Stimulated activated CD8-positive, alpha-beta memory T cell treated with anti-CD3 and anti-CD28 coated beads, Interleukin-4, amount 100 ng/mL, for 4 hours (primary cell): ENCODE data around the gene CSTF3.
"Not testable (repeated sequence)": the region's sequence is repeated elsewhere in the genome, so short reads cannot be mapped to it uniquely, and the experiment has no call there.

Source experiments
- DNase-seq, 2 donors: peaks; one replicate each; pipeline ENCODE4 v3.0.0-alpha.2; 2020; ENCODE audit warnings: low read depth in 2 of 2, low spot score in 1 of 2

CSTF3 gene

DNA sequence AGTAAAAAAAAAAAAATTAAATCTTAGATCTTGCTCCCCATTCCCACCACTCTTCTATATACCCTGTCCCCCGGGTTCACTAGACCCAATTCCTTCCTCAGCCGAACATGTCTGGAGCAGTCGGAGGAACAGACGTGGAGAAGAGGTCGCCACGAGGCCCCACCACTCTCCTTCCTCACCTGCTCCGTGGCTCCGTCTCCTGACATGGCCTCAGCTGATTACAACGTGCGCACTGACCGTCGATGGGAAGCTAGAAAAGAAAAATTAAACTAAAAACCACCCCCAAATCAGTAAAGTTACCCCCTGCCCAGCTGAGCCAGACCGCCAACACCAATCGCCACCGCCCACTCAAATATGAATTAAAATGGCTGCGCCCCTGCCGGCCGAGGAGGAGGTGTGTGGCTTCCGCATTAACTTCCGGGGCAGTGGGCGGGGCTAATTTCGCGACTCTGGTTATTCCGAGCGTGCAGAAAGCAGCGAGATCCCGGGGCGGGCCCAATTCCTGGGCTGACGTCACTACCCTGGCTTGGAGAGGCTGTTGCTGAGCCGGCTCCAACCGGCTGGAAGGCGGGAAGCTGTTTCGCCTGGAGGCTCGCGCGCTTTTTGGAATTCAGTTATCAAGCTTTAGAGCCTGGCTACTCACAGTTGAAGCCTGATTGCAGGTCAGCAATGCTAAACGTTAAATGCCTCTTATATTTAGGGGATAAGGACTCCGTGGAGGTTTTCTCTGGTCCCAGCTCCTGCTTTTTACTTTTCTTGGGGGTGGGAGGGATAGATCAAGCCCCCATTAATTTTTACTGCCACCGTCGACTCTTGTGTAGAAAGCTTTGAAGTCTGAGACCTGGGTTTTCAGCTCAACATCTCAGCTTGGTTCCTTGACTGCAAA lies at the start of gene CSTF3:
Gene CSTF3, minus strand, starts transcription at position 361 of the 886 bp plus-strand sequence. Its CDS starts 155 bp downstream, at position 206.
- DNase-seq: peak; percentile 91 to 98

DNA sequence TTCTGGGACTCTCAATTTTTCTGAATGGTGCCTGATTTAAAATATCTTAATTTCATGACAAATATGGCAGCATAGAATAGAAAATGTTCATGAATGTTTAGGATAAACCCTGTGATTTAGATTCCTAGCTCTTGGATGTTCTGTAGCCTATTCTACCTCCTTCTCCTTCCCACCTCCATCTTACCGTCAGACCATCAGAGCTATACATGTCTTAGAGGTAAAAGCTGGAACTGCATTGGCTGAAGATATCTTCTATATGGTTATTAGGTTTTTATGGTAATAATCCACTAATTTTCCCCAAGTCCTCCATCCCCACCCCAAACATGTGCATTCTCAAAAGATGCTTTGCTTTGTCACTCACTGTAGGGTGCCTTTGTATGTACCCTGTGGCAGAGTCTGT lies 46.9 kb upstream of the CSTF3 start:
- DNase-seq: no peak

DNA sequence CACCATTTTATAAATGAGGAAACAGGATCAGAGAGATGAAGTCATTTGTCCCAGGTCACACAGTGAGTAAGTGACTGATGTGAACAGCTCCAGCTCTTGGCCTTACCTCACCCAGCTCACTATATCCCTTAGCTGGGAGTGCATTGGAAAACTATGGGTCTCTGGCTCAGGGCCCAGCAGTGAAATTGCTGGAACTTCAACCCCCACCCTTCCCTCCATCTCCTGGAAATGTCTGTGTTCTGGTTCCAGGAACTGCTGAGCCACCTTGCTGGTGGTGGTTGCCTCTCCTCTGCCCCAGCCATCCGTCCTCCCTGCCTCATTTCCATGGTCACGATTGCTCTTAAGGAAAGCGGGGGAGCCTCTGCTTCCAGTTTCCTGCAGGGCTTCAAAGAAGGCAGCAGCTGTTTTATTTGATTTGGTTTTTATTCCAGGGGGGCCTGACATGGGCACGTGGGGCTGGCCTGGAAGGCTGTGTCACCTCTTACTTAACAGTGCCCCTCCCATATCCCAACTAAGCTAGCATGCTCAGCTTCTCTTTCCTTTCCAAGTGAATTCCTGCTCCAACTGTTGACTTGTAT lies 46.2 kb upstream of the CSTF3 start:
- no peak for DNase-seq

DNA sequence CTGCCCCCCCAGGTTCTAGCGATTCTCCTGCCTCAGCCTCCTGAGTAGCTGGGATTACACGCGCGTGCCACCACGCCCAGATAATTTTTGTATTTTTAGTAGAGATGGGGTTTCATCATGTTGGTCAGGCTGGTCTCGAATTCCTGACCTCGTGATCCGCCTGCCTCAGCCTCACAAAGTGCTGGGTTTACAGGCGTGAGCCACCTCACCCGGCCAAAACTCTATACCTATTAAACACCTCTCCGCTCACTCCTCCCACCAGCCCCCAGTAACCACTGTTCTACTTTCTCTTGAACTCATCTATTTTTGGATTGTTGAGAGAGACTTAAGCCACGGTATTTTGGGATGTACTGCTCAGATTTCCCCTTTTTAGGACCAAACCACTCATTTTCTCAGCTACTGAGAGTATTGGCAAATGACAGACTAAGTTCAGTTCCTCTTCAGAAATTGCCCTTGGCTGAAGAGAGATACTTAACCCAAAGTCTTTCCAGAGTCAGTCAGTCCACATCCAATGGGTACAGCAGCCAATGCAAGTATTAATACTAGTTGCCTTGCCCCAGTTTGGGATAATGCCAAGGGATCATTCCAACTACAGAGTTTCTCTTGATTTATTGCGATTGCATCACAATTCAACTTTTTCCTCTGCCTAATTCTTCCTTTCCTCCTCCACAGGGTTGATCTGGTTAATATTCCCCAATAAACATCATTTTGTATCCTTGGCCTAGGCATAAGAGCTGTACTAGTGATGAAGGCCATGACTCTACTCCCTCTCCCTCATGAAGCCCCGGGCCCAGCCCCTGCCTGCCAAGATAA lies 36.8 kb upstream of the CSTF3 start:
- no peak for DNase-seq

DNA sequence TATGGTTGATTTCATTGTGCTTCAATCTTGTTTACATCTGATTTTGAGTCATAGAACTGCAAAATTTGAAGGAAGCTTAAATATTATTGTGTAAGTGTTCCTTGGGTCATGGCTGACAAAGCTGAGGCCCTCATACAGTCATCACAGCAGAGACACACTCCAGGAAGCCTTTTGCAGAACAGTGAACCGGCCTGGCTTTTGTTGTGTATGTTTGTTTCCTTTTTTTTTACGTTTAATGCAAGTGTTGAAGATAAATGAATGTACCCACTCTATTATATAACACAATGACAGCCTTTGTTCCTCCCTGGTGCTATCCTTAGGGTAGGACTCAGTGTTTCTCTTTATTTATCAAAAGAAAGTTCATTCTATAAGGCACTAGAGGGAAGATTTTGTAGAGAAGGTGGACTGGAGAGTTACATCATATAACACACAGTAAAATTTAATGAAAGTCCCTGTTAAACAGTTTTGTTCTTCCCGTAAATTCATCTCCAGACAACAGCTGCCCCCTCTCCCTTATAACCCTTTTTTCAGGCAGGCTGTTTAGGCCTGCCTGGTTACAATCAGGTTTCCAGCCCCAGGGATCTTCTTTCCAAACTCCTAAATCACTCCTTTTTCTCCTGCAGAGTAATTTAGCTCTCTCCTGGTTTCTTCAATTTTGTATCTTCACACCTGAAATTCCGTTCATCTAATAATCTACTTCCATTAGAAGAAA lies 34.3 kb upstream of the CSTF3 start:
- no peak for DNase-seq

DNA sequence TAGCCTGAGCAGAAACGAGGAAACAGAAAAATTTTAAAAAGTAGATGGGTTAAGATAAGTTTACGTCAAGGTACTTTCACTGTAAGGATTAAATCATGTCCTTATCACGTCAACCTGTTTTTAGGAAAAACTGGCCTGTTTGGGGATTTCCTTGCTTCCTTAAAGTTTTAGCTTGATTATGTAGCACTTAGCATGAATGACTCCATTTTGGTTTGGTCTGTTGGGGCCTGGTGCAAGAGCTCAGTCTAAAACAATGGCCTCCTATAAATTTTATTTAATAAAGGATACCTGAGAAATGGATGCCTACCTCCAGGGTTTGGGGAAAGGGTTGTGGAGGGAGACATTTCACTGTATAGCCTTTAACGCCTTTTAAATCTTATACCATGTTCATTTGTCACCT lies 33.2 kb upstream of the CSTF3 start:
- no peak for DNase-seq

DNA sequence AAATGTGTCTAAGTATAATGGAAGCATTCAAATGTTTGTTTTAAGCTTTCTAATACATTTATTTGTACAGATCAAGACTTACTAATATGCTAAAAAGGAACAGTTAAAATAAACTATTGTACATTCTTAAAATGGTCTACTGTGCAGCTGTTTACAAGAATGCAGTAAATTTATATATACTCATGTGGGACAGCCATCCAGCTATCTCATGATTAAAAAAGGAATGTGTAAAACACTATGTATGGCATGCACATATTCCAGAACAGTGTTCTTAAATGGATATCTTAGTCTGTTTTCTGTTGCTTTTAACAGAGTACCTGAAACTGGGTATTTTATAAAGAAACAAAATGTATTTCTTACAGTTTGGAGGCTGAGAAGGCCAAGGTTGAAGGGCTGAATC lies 30.2 kb upstream of the CSTF3 start:
- no peak for DNase-seq

DNA sequence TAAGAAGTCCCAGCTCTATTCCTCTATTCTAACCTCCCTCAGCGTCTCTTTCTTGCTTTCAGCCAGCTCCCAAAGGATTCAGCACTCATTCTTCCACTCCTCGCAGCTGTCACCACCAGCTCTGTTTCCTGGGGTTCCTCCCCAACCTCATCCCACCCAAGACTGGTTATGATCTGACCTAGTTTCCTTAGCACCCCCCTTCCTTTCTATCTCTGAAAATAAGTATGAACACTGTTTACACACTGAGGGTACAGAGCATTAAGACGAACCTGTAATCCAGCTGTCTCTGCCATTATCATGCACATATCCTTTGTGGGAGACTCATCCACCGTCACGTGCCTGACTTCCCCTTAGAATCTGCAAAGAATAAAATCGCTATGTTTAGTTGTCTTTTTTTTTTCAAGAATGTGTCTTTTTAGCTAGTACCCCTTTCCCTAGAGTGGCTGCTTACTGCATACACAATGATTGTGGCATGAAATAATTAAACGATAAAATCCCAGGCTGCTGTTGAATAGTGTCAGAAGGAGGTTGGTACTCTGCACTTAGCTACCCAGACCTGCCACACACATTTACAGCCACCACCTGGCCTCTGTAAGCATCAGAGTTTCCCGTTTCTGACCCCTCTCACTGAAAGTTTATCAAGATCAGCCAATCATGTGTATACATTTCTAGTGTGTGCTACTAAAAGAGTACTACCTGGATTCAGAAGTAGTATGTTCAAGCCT lies 26.9 kb upstream of the CSTF3 start:
- no peak for DNase-seq

DNA sequence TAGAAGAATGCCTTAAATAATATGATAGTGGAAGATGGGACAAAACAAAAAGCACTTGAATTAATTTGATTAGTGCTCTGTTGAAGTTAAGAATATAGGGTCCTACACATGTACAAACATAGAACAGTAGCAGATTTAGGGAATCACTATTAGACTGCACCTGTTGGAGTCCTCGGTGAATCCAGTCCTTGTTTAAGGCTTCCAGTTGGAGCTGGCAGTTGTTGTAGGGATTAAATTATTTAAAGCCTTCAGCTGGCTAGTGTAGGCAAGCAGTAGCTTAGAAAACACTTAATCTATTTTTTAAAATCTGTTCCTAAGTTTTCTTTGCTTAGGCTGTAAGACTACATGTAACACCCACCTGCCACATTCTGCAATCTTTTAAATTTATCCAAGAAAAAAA lies 24.5 kb upstream of the CSTF3 start:
- DNase-seq: no peak

DNA sequence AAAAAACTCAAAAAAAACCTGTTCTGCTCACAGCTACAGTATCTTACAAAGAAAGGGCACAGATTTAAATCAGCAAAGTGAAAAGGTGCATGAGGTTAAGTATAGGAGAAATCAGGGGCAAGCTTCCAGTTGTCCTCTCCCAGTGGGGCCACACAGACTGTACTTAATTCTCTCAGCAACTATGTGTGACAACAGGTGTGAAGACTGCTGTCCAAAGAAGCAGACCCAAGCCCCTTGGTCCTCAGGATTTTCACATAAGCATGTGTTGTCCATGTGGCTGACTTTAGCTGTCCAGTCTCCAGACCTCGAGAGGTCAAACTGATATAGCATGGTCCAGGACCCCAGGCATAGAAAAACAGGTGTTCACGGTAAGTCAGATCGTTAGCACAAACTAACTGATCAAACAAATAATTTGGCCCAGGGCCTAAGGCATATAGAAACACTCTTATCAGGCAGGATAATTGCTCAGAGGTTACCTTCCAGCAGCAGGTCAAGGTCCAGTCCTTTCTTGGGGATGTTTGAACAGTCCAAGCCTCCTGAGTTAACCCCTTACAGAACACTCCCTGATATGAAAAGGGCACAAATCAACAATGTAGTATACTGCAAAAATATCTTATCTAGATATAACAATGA lies 21.1 kb upstream of the CSTF3 start:
- no peak for DNase-seq

DNA sequence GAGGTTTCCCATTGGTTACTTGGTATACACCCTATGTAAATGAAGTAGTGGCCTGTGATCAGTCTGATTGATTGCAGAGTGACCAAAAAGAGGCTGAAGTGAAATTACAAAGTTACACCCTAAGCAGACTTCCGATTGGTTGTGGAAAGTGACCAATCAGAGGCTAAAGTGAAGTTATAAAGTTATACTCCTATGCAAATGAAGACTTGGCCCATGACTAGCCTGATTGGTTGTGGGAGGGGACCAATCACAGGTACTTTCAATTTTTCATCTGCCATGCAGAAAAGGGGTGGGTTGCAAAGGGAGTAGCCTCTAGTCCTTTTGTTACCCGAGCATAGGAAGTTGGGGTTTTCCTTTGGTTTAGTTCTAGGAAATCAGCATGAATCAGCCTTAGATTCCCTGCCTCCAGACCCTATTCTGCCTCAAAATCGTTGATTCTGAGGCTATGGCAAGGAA lies 18.1 kb upstream of the CSTF3 start:
- no peak for DNase-seq

DNA sequence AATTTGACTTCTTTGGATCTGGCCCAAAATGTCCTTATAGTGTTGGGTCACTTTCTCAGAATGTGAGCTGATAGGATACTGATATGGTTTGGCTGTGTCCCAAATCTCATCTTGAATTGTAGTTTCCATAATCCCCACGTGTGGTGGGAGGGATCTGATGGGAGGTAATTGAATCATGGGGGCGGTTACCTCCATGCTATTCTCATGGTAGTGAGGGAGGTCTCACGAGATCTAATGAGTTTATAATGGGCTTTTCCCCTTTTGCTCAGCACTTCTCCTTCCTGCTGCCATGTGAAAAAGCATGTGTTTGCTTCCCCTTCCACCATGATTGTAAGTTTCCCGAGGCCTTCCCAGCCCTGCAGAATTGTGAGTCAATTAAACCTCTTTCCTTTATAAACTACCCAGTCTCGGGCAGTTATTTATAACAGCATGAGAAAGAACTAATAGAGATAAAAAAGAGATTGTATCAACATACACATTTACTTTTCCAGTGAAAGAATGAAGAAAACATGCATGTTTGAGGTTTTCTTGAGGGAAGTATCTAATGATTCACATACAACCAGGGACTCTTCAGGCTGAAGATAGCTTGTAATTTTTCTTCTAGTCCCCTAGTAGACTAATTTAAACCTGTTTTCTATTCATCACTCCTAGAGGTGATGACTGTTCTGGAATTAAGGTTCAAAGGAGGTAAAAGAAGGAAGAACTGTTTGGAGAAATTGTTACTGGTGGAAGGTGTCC lies 17.3 kb upstream of the CSTF3 start:
- DNase-seq: no peak

DNA sequence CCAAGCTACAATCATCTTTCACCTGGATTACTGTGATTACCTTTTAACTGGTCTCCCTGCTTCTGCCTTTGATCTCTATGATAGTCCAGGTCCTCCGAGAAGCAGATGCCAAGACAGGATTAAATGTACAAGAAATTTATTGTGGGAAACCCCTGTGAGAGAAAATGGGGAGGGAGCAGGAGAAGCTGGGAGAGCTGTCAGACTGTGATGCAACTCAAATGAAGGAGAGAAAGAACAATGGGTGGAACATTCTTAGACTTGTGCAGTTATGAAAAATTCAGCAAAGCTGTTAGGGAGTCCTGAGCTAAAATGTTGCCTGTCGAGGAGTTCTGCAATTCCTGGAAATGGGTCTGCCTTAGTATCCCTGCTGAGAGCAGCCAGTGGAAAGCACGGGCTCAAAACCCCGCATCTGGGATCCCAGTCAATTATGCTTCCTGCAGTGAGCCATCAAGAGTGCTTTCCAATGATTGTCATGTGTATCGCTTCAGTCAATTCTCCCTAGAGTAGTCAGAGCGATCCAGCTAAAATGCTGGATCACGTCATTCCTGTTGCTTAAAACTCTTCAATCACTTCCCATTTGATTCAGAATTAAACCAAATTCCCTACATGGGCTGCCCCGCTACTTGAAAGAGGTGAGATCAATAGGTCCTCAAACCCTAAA lies 16.5 kb upstream of the CSTF3 start:
- no peak for DNase-seq

DNA sequence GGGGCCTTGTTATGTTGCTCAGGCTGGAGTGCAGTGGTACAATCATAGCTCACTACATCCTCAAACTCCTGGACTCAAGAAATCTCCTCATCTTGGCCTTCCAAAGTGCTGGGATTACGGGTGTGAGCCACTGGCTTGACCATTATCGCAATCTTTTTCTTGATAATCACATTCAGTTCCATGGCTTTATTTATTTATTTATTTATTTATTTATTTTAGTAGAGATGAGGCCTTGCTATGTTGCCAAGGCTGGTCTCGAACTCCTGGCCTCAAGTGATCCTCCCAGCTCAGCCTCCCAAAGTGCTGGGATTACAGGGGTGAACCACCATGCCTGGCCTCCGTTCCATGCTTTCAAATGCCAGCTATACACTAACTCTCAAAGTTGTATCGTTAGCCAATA lies 15.5 kb upstream of the CSTF3 start:
- not testable (repeated sequence) for DNase-seq

DNA sequence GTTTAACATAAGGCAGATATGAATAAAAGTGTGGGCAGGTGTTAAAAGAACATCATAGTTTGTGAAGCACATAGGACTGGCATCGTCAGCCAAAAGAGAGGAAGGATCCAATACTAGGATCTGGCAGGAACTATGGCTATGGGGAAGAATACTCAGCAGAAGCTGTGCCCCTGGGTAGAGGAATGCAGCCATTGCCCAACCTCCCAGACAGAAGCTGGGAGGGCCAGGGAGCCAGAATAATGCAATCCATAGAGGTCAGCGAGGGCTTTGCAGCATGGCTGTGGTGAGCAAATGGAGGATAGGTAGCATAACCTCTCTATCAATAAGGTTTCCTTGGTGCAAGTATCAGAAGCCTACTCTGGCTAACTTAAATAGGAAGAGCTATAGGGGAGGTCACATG lies 11.7 kb upstream of the CSTF3 start:
- DNase-seq: no peak

DNA sequence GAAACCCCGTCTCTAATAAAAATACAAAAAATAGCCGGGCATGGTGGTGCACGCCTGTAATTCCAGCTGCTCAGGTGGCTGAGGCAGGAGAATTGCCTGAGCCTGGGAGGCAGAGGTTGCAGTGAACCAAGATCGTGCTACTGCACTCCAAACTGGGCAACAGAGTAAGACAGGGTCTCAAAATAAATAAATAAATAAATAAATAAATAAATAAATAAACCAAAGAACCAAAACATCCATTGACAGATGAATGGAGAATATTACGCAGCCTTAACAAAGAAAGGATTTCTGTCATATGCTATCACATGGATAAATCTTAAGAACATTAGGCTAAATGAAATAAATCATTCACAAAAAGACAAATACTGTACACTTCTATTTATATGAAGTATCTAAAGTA lies 11.1 kb upstream of the CSTF3 start:
- DNase-seq: no peak

DNA sequence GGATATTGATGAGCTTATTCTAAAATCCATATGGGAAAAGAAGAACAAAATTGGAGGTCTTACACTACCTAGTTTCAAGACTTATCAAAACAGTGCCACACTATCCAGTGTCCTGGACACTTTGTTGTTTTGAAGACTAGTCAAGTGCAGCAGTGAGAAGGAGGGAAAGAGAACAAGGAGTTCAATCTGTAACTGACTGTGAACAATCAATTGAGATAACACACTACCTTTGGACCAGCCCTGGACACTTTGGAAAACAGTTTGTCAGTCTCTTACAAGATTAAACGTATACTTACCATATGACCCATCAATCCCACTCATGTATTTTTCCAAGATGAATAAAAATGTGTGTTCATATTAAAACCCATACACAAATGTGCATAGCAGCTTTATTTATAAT lies 10.0 kb upstream of the CSTF3 start:
- DNase-seq: no peak

DNA sequence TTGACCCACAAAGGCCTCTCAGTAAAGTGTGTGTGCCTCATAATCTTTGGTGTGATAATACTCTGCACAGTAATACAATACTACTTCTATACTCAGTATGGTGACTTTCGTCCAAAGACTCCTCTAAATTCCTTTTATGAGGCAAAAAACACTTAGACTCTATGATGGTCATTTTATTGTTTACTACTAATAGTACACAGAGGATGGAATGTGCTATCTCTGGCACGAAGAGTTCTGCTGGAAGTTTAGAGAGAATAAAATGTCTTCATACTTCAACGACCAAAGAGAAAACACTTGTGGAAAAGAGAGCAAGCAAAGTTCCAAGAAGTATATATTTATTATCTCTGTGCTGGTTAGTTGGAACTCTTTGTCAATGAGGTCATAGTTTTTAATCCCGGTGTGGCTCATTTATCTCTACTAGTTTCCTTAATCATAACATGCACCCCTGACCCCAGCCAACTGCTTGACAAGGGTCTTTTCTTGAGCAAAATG lies 7.5 kb upstream of the CSTF3 start:
- DNase-seq: no peak

DNA sequence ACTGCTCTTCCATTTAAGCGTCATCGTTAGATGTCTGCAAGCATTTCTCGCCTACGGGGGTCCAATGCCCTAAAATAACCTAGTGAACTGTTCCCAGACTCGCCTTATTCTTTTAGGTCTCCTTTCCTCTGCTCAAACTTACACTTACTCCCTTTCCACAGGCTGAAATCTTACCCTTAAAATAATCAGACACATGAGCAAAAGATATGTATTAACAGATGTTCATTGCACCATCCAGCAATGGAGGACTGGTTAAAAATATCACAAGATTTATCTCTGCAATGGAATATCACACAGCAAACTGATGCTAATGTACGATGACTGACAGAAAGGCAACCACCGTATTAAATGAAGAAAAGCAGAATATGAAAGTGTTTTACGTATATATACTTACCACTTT lies 1.6 kb upstream of the CSTF3 start:
- no peak for DNase-seq
